HepG2 (cell line): ENCODE data around the gene SRSF4. TPM values are rescaled to one million over a fixed set of nuclear protein-coding genes. Genes with fewer than 3 reads are reported as not detected.

Experiments
- AGO1 ChIP-seq: fragments of 200-400 bp; formaldehyde crosslinking; IDR thresholded peaks from 2 replicates; pipeline ENCODE4 v1.6.1; 2017; ENCODE audit warnings: mild to moderate bottlenecking, low read depth, low read length, moderate library complexity; ENCODE audit not compliant: poor library complexity, severe bottlenecking
- ARID5B ChIP-seq: IDR thresholded peaks from 2 replicates; pipeline ENCODE4 v1.4.0; 2020; ENCODE audit warnings: mild to moderate bottlenecking, missing genetic modification reagents
- ATF5 ChIP-seq: sonication (generic); formaldehyde crosslinking; IDR thresholded peaks from 2 replicates; pipeline ENCODE4 v1.4.0; 2020; ENCODE audit warnings: mild to moderate bottlenecking, low read depth, missing genetic modification reagents
- CEBPG ChIP-seq: IDR thresholded peaks from 2 replicates; pipeline ENCODE4 v1.6.1; 2016
- FOXK1 ChIP-seq: sonication (generic); formaldehyde crosslinking; IDR thresholded peaks from 2 replicates; pipeline ENCODE4 v1.4.0; 2020; ENCODE audit warnings: low read depth, missing genetic modification reagents, borderline replicate concordance
- FOXK2 ChIP-seq: fragments of 450-650 bp; IDR thresholded peaks from 2 replicates; pipeline ENCODE4 v1.6.1; 2016
- KDM2A ChIP-seq: sonication (generic); formaldehyde crosslinking; IDR thresholded peaks from 2 replicates; pipeline ENCODE4 v1.4.0; 2020; ENCODE audit warnings: low read depth, missing genetic modification reagents, borderline replicate concordance
- KLF13 ChIP-seq: sonication (generic); formaldehyde crosslinking; IDR thresholded peaks from 2 replicates; pipeline ENCODE4 v1.4.0; 2020; ENCODE audit warnings: mild to moderate bottlenecking, missing genetic modification reagents
- KMT2A ChIP-seq: sonication (generic); formaldehyde crosslinking; IDR thresholded peaks from 2 replicates; pipeline ENCODE4 v1.4.0; 2020; ENCODE audit warnings: missing genetic modification reagents
- LCORL ChIP-seq, 2 experiments: fragments of 450-650 bp in 1 of 2; sonication (generic) in 1 of 2; formaldehyde crosslinking in 1 of 2; IDR thresholded peaks; 2 replicates each; pipeline versions ENCODE4 v1.5.0 to v1.6.1; 2017 to 2020; ENCODE audit warnings: antibody characterized with exemption in 1 of 2, missing genetic modification reagents in 1 of 2
- MIXL1 ChIP-seq: IDR thresholded peaks from 2 replicates; pipeline ENCODE4 v1.6.1; 2016
- MYNN ChIP-seq: sonication (generic); formaldehyde crosslinking; IDR thresholded peaks from 2 replicates; pipeline ENCODE4 v1.4.0; 2020; ENCODE audit warnings: mild to moderate bottlenecking, low read depth, missing genetic modification reagents
- NCOA5 ChIP-seq: sonication (generic); formaldehyde crosslinking; IDR thresholded peaks from 2 replicates; pipeline ENCODE4 v1.4.0; 2020; ENCODE audit warnings: missing genetic modification reagents
- NFE2 ChIP-seq: sonication (generic); formaldehyde crosslinking; IDR thresholded peaks from 2 replicates; pipeline ENCODE4 v1.4.0; 2020; ENCODE audit warnings: missing genetic modification reagents
- NR2C2 ChIP-seq: sonication (generic); formaldehyde crosslinking; IDR thresholded peaks from 2 replicates; pipeline ENCODE4 v1.4.0; 2020; ENCODE audit warnings: missing genetic modification reagents, mild to moderate bottlenecking, moderate library complexity, borderline replicate concordance
- POLR2AphosphoS5 ChIP-seq: IDR thresholded peaks from 2 replicates; pipeline ENCODE4 v1.6.1; 2012; ENCODE audit warnings: low read depth, low read length
- RAD21 ChIP-seq: fragments of 450-650 bp; formaldehyde crosslinking; IDR thresholded peaks from 2 replicates; pipeline ENCODE4 v1.5.0; 2020; ENCODE audit warnings: mild to moderate bottlenecking
- SNAPC5 ChIP-seq: sonication (generic); formaldehyde crosslinking; IDR thresholded peaks from 2 replicates; pipeline ENCODE4 v1.8.1; 2023; ENCODE audit warnings: mild to moderate bottlenecking, missing genetic modification reagents, borderline replicate concordance
- TOE1 ChIP-seq: sonication (generic); formaldehyde crosslinking; IDR thresholded peaks from 2 replicates; pipeline ENCODE4 v1.4.0; 2020; ENCODE audit warnings: mild to moderate bottlenecking, missing genetic modification reagents
- ZC3H13 ChIP-seq: sonication (generic); formaldehyde crosslinking; IDR thresholded peaks from 2 replicates; pipeline ENCODE4 v1.8.1; 2023; ENCODE audit warnings: mild to moderate bottlenecking, missing genetic modification reagents, moderate library complexity
- ZMYM3 ChIP-seq: sonication (generic); formaldehyde crosslinking; IDR thresholded peaks from 2 replicates; pipeline ENCODE4 v1.5.1; 2020; ENCODE audit warnings: mild to moderate bottlenecking, missing genetic modification reagents
- ZNF20 ChIP-seq: sonication (generic); formaldehyde crosslinking; IDR thresholded peaks from 2 replicates; pipeline ENCODE4 v1.4.0; 2020; ENCODE audit warnings: mild to moderate bottlenecking, moderate library complexity, missing genetic modification reagents
- ZNF292 ChIP-seq: sonication (generic); formaldehyde crosslinking; IDR thresholded peaks from 2 replicates; pipeline ENCODE4 v1.8.1; 2022; ENCODE audit warnings: mild to moderate bottlenecking, low read depth, missing genetic modification reagents, borderline replicate concordance
- ZNF331 ChIP-seq: sonication (generic); formaldehyde crosslinking; IDR thresholded peaks from 2 replicates; pipeline ENCODE4 v1.4.0; 2020; ENCODE audit warnings: missing genetic modification reagents
- ZNF501 ChIP-seq: sonication (generic); formaldehyde crosslinking; IDR thresholded peaks from 2 replicates; pipeline ENCODE4 v1.5.1; 2020; ENCODE audit warnings: mild to moderate bottlenecking, moderate library complexity, missing genetic modification reagents
- ZNF672 ChIP-seq: sonication (generic); formaldehyde crosslinking; IDR thresholded peaks from 2 replicates; pipeline ENCODE4 v1.8.1; 2022; ENCODE audit warnings: missing genetic modification reagents
- ZNF770 ChIP-seq: sonication (generic); formaldehyde crosslinking; IDR thresholded peaks from 2 replicates; pipeline ENCODE4 v1.5.0; 2020; ENCODE audit warnings: mild to moderate bottlenecking, missing genetic modification reagents
- polyA plus RNA-seq, 8 experiments: library from polyadenylated mRNA; depleted of rRNA in 3 of 8; stranded (reverse) in 7 of 8; unstranded in 1 of 8; fragments of >200 nt; fragmentation: Illumina TruSeq in 4 of 8; extraction: Trizol in 4 of 8; gene quantifications; 2 replicates each; pipeline versions ENCODE4 v1.2.1 to v1.2.3, GENCODE V29; 2011 to 2016; ENCODE audit warnings: low read depth in 4 of 8, missing spikeins in 1 of 8, mixed read lengths in 1 of 8; ENCODE audit not compliant: insufficient read depth in 1 of 8
- total RNA-seq, 5 experiments: library from RNA; depleted of rRNA; stranded (reverse); fragments of >200 nt; fragmentation: Illumina TruSeq; extraction: Trizol; gene quantifications; 2 replicates each; pipeline ENCODE4 v1.2.3, GENCODE V29; 2016; ENCODE audit warnings: low read depth in 1 of 5

SRSF4 gene
- total and polyA plus RNA-seq, 2 of the 13 experiments (the other 11 are each of a cell fraction or from before 2014, with no cell fraction given): 37.7 to 50.9 TPM

- peak; percentile 57 for TF ChIP-seq ARID5B (CRISPR knock-in tag)
- TF ChIP-seq RAD21 (CRISPR knock-in tag): no peak
- peak; percentile 27; the same call in 1 of the 2 replicates for TF ChIP-seq CEBPG (CRISPR knock-in tag)
- TF ChIP-seq ZNF501: 0 out of 2 replicates have a peak, but pooled peaks have one; percentile 26
- no peak for TF ChIP-seq ZNF331 (CRISPR knock-in tag)
- TF ChIP-seq NCOA5: no peak
- TF ChIP-seq KMT2A (CRISPR knock-in tag): no peak
- TF ChIP-seq ZNF770 (CRISPR knock-in tag): peak; percentile 83
- TF ChIP-seq ZMYM3 (CRISPR knock-in tag): peak; percentile 75
- TF ChIP-seq KLF13 (CRISPR knock-in tag): no peak
- TF ChIP-seq NFE2 (CRISPR knock-in tag): 0 out of 2 replicates have a peak, but pooled peaks have one; percentile 49
- no peak for TF ChIP-seq SNAPC5 (CRISPR knock-in tag)
- TF ChIP-seq KDM2A (CRISPR knock-in tag): no peak
- 0 out of 2 replicates have a peak, but pooled peaks have one; percentile 44 for TF ChIP-seq MIXL1 (CRISPR knock-in tag)
- TF ChIP-seq ZNF20 (CRISPR knock-in tag): no peak
- TF ChIP-seq ZC3H13 (CRISPR knock-in tag): no peak
- no peak for TF ChIP-seq ZNF292
- TF ChIP-seq POLR2AphosphoS5: no peak
- no peak for TF ChIP-seq ZNF672 (CRISPR knock-in tag)
- no peak for TF ChIP-seq MYNN
- TF ChIP-seq FOXK1 (CRISPR knock-in tag): 0 out of 2 replicates have a peak, but pooled peaks have one; percentile 50
- TF ChIP-seq FOXK2: peak; percentile 9; the same call in 1 of the 2 replicates
- TF ChIP-seq LCORL (IDR thresholded peaks at IDR 0.05): no peak
- TF ChIP-seq LCORL (CRISPR knock-in tag; IDR thresholded peaks at IDR 0.05): 0 out of 2 replicates have a peak, but pooled peaks have one; percentile 48
- 0 out of 2 replicates have a peak, but pooled peaks have one; percentile 22 for TF ChIP-seq NR2C2 (CRISPR knock-in tag)
- no peak for TF ChIP-seq TOE1 (CRISPR knock-in tag)
- no peak for TF ChIP-seq ATF5
- TF ChIP-seq AGO1: no peak
These were observed 75.9 kb downstream of the SRSF4 start (continued) for GRCh38 chr1:29105822-29106221.
